OCI-LY1 (cell line): ENCODE measurements around the gene SLC2A10.

ENCODE experiments used
- CTCF ChIP-seq: fragments of 200-600 bp; sonication (generic), shearing (Covaris generic); IDR thresholded peaks from 2 replicates; pipeline ENCODE4 v1.5.1; 2017; ENCODE audit warnings: mild to moderate bottlenecking, antibody characterized with exemption, low read length, moderate library complexity, mixed read lengths
- EZH2 ChIP-seq: fragments of 200-600 bp; sonication (generic), shearing (Covaris generic); IDR thresholded peaks from 2 replicates; pipeline ENCODE4 v1.8.0; 2017; ENCODE audit warnings: borderline replicate concordance, mixed run types, mild to moderate bottlenecking, antibody characterized with exemption, low read length, moderate library complexity, mixed read lengths

- peak; percentile 56; the same call in 1 of the 2 replicates for TF ChIP-seq CTCF
- TF ChIP-seq EZH2: no peak
These were observed 1.1 kb upstream of the SLC2A10 start for GRCh38 chr20:46708172-46708860.
